Neural cell (in vitro differentiated cells): ENCODE results near the gene CEACAM18. TPM values are rescaled to one million over a fixed set of nuclear protein-coding genes. Genes with fewer than 3 reads are reported as not detected.
"Not testable (repeated sequence)": the region's sequence is repeated elsewhere in the genome, so short reads cannot be mapped to it uniquely, and the experiment has no call there.

ENCODE experiments used
- H2AFZ ChIP-seq: fragments of 200-600, 300-800 bp; sonication (generic), shearing (Covaris generic); 2 replicates; pipeline ENCODE4 v1.6.0; 2014; ENCODE audit warnings: low read depth, mild to moderate bottlenecking, antibody characterized with exemption, low read length, moderate library complexity
- H3F3A ChIP-seq: fragments of 200-600 bp; shearing (Covaris generic); 2 replicates; pipeline ENCODE4 v1.6.1; 2016; ENCODE audit warnings: mild to moderate bottlenecking, moderate library complexity, mixed read lengths, antibody characterized with exemption, low read length; ENCODE audit not compliant: insufficient read depth, poor library complexity, severe bottlenecking
- H3K27ac ChIP-seq: fragments of 200-600, 300-800 bp; sonication (generic), shearing (Covaris generic); 2 replicates; pipeline ENCODE4 v1.5.1; 2014; ENCODE audit warnings: mild to moderate bottlenecking, low read length, moderate library complexity
- H3K27me3 ChIP-seq: fragments of 300-800, 200-600 bp; sonication (generic), shearing (Covaris generic); 2 replicates; pipeline ENCODE4 v1.6.0; 2014; ENCODE audit warnings: mild to moderate bottlenecking, low read depth, low read length, moderate library complexity; ENCODE audit not compliant: insufficient read depth
- H3K36me3 ChIP-seq: fragments of 300-800, 200-600 bp; sonication (generic), shearing (Covaris generic); 2 replicates; pipeline ENCODE4 v1.5.1; 2014; ENCODE audit warnings: mild to moderate bottlenecking, antibody characterized with exemption, low read length, moderate library complexity; ENCODE audit not compliant: insufficient read depth
- H3K4me2 ChIP-seq: fragments of 300-800, 200-600 bp; sonication (generic), shearing (Covaris generic); 2 replicates; pipeline ENCODE4 v1.6.0; 2014; ENCODE audit warnings: mild to moderate bottlenecking, low read length
- H3K4me3 ChIP-seq: fragments of 300-800, 200-600 bp; sonication (generic), shearing (Covaris generic); 2 replicates; pipeline ENCODE4 v1.5.1; 2014; ENCODE audit warnings: mild to moderate bottlenecking, low read length, moderate library complexity
- H3K79me2 ChIP-seq: fragments of 200-600 bp; shearing (Covaris generic); replicated peaks from 2 replicates; pipeline ENCODE4 v1.6.0; 2014; ENCODE audit warnings: mild to moderate bottlenecking, low read length, moderate library complexity; ENCODE audit not compliant: insufficient read depth
- H3K9ac ChIP-seq: fragments of 300-800, 200-600 bp; sonication (generic), shearing (Covaris generic); 2 replicates; pipeline ENCODE4 v1.6.1; 2016; ENCODE audit warnings: mild to moderate bottlenecking, low read length, mixed read lengths
- H3K9me2 ChIP-seq: fragments of 200-600 bp; shearing (Covaris generic); 2 replicates; pipeline ENCODE4 v1.6.1; 2016; ENCODE audit warnings: mild to moderate bottlenecking, low read length, mixed read lengths; ENCODE audit not compliant: insufficient read depth
- H3K9me3 ChIP-seq: fragments of 200-600, 300-800 bp; sonication (generic), shearing (Covaris generic); 2 replicates; pipeline ENCODE4 v1.6.1; 2016; ENCODE audit warnings: mild to moderate bottlenecking, mixed run types, low read length, moderate library complexity, mixed read lengths
- H4K20me1 ChIP-seq: fragments of 200-600 bp; shearing (Covaris generic); 2 replicates; pipeline ENCODE4 v1.6.1; 2016; ENCODE audit warnings: mild to moderate bottlenecking, mixed run types; ENCODE audit not compliant: insufficient read depth
- EP300 ChIP-seq: fragments of 450-650 bp; conservative IDR thresholded peaks from 2 replicates; pipeline ENCODE4 v1.6.1; 2014; ENCODE audit warnings: antibody characterized with exemption, mild to moderate bottlenecking, moderate library complexity; ENCODE audit not compliant: poor library complexity, severe bottlenecking
- EZH2 ChIP-seq: fragments of 200-600, 300-800 bp; shearing (Covaris generic), sonication (generic); IDR thresholded peaks from 2 replicates; pipeline ENCODE4 v1.6.1; 2014; ENCODE audit warnings: antibody characterized with exemption, low read length, borderline replicate concordance, mild to moderate bottlenecking; ENCODE audit not compliant: insufficient read depth, poor library complexity, severe bottlenecking
- MXI1 ChIP-seq: fragments of 450-650 bp; conservative IDR thresholded peaks from 2 replicates; pipeline ENCODE4 v1.6.1; 2014; ENCODE audit warnings: antibody characterized with exemption, mild to moderate bottlenecking; ENCODE audit not compliant: poor library complexity, severe bottlenecking
- POLR2AphosphoS5 ChIP-seq: IDR thresholded peaks from 2 replicates; pipeline ENCODE4 v1.6.1; 2012
- RAD21 ChIP-seq: fragments of 450-650 bp; conservative IDR thresholded peaks from 2 replicates; pipeline ENCODE4 v1.6.1; 2014; ENCODE audit warnings: antibody characterized with exemption, mild to moderate bottlenecking, moderate library complexity
- SMC3 ChIP-seq: fragments of 450-650 bp; conservative IDR thresholded peaks from 2 replicates; pipeline ENCODE4 v1.6.1; 2014; ENCODE audit warnings: antibody characterized with exemption, mild to moderate bottlenecking, moderate library complexity; ENCODE audit not compliant: poor library complexity
- TAF1 ChIP-seq: IDR thresholded peaks from 2 replicates; pipeline ENCODE4 v1.6.1; 2012; ENCODE audit warnings: low read depth
- polyA plus RNA-seq: library from polyadenylated mRNA; depleted of rRNA; stranded (reverse); fragments of >200 nt; gene quantifications from 2 replicates; pipeline ENCODE4 v1.2.3, GENCODE V29; 2014
- TF ChIP-seq, protein P1 (sequence below): IDR thresholded peaks from 2 replicates; pipeline ENCODE4 v1.6.1; 2012; ENCODE audit warnings: borderline replicate concordance
- TF ChIP-seq, protein P2 (sequence below): fragments of 450-650 bp; IDR thresholded peaks from 2 replicates; pipeline ENCODE4 v1.5.1; 2014; ENCODE audit warnings: antibody characterized with exemption, mild to moderate bottlenecking, moderate library complexity; ENCODE audit not compliant: poor library complexity, severe bottlenecking

CEACAM18 gene
- polyA plus RNA-seq, 1 donor from 2014 or later: not detected

DNA sequence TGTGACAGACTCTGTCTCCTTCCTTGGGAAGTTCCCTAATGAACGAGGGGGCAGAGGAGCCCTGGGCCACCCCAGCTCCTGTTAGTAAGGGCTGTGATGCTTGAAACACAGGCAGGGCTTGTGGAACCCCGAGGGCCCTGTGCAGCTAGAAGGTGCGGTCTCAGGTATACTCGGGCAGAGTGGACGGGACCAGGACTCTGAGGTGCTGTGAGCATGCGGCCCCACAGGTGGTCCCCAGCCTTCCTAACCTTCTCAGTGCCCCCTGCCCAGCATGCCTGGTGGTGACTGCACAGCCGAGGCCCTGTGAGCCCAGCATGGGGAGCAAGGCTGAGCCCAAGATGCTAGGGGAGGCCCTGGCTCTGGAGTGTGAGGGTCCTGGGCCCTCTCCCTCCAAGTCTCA, 16.1 kb upstream of the CEACAM18 start:
- no peak overlapping the region for H3K9ac ChIP-seq
- no peak for TF ChIP-seq TAF1
- TF ChIP-seq RAD21: no peak
- no peak for TF ChIP-seq MXI1
- no peak for TF ChIP-seq EP300
- TF ChIP-seq, protein P1, sequence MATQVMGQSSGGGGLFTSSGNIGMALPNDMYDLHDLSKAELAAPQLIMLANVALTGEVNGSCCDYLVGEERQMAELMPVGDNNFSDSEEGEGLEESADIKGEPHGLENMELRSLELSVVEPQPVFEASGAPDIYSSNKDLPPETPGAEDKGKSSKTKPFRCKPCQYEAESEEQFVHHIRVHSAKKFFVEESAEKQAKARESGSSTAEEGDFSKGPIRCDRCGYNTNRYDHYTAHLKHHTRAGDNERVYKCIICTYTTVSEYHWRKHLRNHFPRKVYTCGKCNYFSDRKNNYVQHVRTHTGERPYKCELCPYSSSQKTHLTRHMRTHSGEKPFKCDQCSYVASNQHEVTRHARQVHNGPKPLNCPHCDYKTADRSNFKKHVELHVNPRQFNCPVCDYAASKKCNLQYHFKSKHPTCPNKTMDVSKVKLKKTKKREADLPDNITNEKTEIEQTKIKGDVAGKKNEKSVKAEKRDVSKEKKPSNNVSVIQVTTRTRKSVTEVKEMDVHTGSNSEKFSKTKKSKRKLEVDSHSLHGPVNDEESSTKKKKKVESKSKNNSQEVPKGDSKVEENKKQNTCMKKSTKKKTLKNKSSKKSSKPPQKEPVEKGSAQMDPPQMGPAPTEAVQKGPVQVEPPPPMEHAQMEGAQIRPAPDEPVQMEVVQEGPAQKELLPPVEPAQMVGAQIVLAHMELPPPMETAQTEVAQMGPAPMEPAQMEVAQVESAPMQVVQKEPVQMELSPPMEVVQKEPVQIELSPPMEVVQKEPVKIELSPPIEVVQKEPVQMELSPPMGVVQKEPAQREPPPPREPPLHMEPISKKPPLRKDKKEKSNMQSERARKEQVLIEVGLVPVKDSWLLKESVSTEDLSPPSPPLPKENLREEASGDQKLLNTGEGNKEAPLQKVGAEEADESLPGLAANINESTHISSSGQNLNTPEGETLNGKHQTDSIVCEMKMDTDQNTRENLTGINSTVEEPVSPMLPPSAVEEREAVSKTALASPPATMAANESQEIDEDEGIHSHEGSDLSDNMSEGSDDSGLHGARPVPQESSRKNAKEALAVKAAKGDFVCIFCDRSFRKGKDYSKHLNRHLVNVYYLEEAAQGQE: no peak
- TF ChIP-seq SMC3: no peak
- no peak for TF ChIP-seq POLR2AphosphoS5
- TF ChIP-seq EZH2: no peak
- TF ChIP-seq, protein P2, sequence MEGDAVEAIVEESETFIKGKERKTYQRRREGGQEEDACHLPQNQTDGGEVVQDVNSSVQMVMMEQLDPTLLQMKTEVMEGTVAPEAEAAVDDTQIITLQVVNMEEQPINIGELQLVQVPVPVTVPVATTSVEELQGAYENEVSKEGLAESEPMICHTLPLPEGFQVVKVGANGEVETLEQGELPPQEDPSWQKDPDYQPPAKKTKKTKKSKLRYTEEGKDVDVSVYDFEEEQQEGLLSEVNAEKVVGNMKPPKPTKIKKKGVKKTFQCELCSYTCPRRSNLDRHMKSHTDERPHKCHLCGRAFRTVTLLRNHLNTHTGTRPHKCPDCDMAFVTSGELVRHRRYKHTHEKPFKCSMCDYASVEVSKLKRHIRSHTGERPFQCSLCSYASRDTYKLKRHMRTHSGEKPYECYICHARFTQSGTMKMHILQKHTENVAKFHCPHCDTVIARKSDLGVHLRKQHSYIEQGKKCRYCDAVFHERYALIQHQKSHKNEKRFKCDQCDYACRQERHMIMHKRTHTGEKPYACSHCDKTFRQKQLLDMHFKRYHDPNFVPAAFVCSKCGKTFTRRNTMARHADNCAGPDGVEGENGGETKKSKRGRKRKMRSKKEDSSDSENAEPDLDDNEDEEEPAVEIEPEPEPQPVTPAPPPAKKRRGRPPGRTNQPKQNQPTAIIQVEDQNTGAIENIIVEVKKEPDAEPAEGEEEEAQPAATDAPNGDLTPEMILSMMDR: no peak
- H3K27ac ChIP-seq: no peak overlapping the region

DNA sequence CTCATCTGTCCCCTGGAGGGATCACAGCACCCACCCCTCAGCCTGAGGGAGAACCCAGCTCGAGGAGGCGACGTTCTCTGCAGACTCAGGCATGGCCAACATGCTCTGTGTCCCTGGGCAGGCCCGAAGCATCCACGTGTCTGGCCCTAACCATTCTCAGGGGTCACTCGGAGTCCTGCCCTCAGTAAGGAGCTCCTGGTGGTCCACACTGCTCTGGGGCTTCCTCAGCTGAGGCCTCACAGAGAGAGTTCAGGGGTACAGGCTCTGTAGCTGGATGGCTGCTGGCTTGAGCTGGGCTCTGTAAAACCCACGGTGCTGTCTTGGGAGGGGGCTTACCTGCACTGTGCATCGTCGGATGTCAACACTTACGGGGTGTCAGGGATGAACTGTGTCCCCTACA, 15.7 kb upstream of the CEACAM18 start:
- TF ChIP-seq, protein P2: no peak
- TF ChIP-seq POLR2AphosphoS5 (no peak), RAD21 (no peak), EP300 (no peak), EZH2 (no peak), MXI1 (no peak), TAF1 (no peak), SMC3 (no peak)
- TF ChIP-seq, protein P1: no peak
- H3F3A ChIP-seq: no peaks in the 10 kb centered on the region
- H3K27ac ChIP-seq: no peak overlapping the region
- H4K20me1 ChIP-seq: no peaks in the 10 kb centered on the region
- no peaks in the 10 kb centered on the region for H3K9me3 ChIP-seq
- no peaks in the 10 kb centered on the region for H3K79me2 ChIP-seq
- no peaks in the 10 kb centered on the region for H3K36me3 ChIP-seq
- H3K9ac ChIP-seq: no peak overlapping the region
- H3K4me3 ChIP-seq: no peak overlapping the region
- H3K27me3 ChIP-seq: no peaks in the 10 kb centered on the region
- no peak overlapping the region for H3K4me2 ChIP-seq
- no peaks in the 10 kb centered on the region for H3K9me2 ChIP-seq
- H2AFZ ChIP-seq: no peak overlapping the region

More for the DNA sequence above, 16.1 kb upstream of the CEACAM18 start:
- H3K4me2 ChIP-seq: no peak overlapping the region
- H3K36me3 ChIP-seq: no peaks in the 10 kb centered on the region
- H3K9me3 ChIP-seq: no peaks in the 10 kb centered on the region
- no peaks in the 10 kb centered on the region for H3K9me2 ChIP-seq
- no peaks in the 10 kb centered on the region for H3K79me2 ChIP-seq
- H3F3A ChIP-seq: no peaks in the 10 kb centered on the region
- H4K20me1 ChIP-seq: no peaks in the 10 kb centered on the region
- H3K4me3 ChIP-seq: no peak overlapping the region
- no peak overlapping the region for H2AFZ ChIP-seq
- H3K27me3 ChIP-seq: no peaks in the 10 kb centered on the region

DNA sequence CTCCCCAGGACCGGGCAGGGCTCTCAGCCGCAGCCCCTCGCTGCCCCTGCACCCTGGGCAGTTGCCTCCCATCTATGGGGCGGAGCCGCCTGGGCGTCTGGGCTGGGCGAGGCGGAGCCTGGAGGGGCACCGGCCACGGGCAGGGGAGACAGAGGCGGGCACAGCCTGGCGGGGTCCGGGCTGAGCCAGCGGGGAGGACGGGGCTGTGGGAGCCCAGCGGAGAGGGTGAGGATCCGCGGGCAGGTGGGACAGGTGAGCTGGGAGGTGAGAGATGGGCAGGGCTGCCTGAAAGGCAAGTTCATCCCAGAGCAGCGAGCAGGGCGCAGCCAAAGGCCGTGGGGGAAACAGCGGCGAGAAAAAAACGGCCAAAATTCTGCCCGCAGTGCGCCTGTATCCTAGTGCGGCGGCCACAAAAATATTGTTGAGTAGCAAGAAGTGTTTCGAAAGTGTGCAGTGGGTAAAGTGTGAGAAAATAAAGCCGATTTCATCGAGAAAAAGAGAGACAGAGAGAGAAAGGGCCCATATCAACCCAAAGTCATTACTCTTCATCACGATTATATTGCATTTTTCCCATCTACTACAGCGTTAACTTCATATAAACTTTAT, 14.3 kb upstream of the CEACAM18 start:
- H2AFZ ChIP-seq, H3K4me2 ChIP-seq, H3K27me3 ChIP-seq: not testable (repeated sequence)

More for the DNA sequence above, 14.3 kb upstream of the CEACAM18 start:
- H4K20me1 ChIP-seq, H3K4me3 ChIP-seq, H3K36me3 ChIP-seq, H3K9ac ChIP-seq, H3K9me2 ChIP-seq, H3K27ac ChIP-seq, H3F3A ChIP-seq, H3K9me3 ChIP-seq, H3K79me2 ChIP-seq: not testable (repeated sequence)
